Panc1 (cell line): ENCODE results near the gene AEBP2. TPM values are rescaled to one million over a fixed set of nuclear protein-coding genes. Genes with fewer than 3 reads are reported as not detected.
"Not testable (repeated sequence)": the region's sequence is repeated elsewhere in the genome, so short reads cannot be mapped to it uniquely, and the experiment has no call there.

Source experiments
- ATAC-seq: fragments of 200-7000 bp; cut with Tn5 transposase; 2 replicates; pipeline ENCODE4 v1.9.1; 2020; ENCODE audit warnings: mild to moderate bottlenecking, moderate library complexity
- BruUV-seq: library from RNA; stranded (reverse); fragments of 400-500 nt; replicated peaks from 2 replicates; lab custom pipeline; 2021; lab: Mats Ljungman, UMichigan
- CTCF ChIA-PET: fragments of 300-600 bp; sonication (Branson Sonifier 250); formaldehyde crosslinking; loops from one replicate; lab custom pipeline; 2022; ENCODE audit warnings: antibody characterized with exemption; lab: Charles Lee
- POLR2A ChIA-PET: fragments of 300-600 bp; sonication (Branson Sonifier 250); formaldehyde crosslinking; loops from one replicate; lab custom pipeline; 2022; ENCODE audit warnings: antibody characterized with exemption; lab: Charles Lee
- DNase-seq: peaks from one replicate; pipeline ENCODE4 v3.0.0-alpha.2; 2010; ENCODE audit warnings: low read depth, low spot score
- H3K27ac ChIP-seq: 2 replicates; pipeline ENCODE4 v1.5.1; 2011; ENCODE audit warnings: mild to moderate bottlenecking, low read length, inconsistent platforms
- H3K27me3 ChIP-seq: fragments of 200-500 bp; sonication (Bioruptor generic); 2 replicates; pipeline ENCODE4 v1.6.0; 2014; ENCODE audit warnings: low read length, inconsistent platforms; ENCODE audit not compliant: control insufficient read depth, insufficient read depth
- H3K36me3 ChIP-seq: fragments of 200-500 bp; sonication (Bioruptor generic); 2 replicates; pipeline ENCODE4 v1.5.1; 2014; ENCODE audit warnings: inconsistent platforms, mild to moderate bottlenecking, low read length, moderate library complexity; ENCODE audit not compliant: control insufficient read depth, insufficient read depth
- H3K4me1 ChIP-seq: 2 replicates; pipeline ENCODE4 v1.5.1; 2011; ENCODE audit warnings: inconsistent platforms, mild to moderate bottlenecking, low read length, moderate library complexity; ENCODE audit not compliant: control insufficient read depth, insufficient read depth
- H3K4me3 ChIP-seq, 2 experiments: 2 replicates each; pipeline ENCODE4 v1.5.1; 2011 to 2012; ENCODE audit warnings: low read depth in 2 of 2, low read length in 2 of 2, mild to moderate bottlenecking in 2 of 2, inconsistent platforms in 1 of 2, moderate library complexity in 1 of 2
- H3K9me3 ChIP-seq: fragments of 200-500 bp; sonication (Bioruptor generic); 2 replicates; pipeline ENCODE4 v1.5.1; 2014; ENCODE audit warnings: low read depth, mild to moderate bottlenecking, inconsistent platforms, low read length, moderate library complexity; ENCODE audit not compliant: control insufficient read depth, insufficient read depth
- POLR2AphosphoS5 ChIP-seq: IDR thresholded peaks from 2 replicates; pipeline ENCODE4 v1.6.1; 2012; ENCODE audit warnings: mild to moderate bottlenecking, low read depth, low read length, moderate library complexity
- SIN3A ChIP-seq: IDR thresholded peaks from 2 replicates; pipeline ENCODE4 v1.6.1; 2012; ENCODE audit warnings: low read depth, mild to moderate bottlenecking, low read length, moderate library complexity, borderline replicate concordance; ENCODE audit not compliant: insufficient read depth
- TCF7L2 ChIP-seq: IDR thresholded peaks from 2 replicates; pipeline ENCODE4 v1.6.1; 2011; ENCODE audit warnings: mild to moderate bottlenecking, low read depth, low read length, inconsistent platforms
- in situ Hi-C: cut with HindIII; loops from 2 replicates; pipeline ENCODE4 v1.10.0; 2016; ENCODE audit warnings: low sequenced_read_pairs, low pct_unique_long_range_greater_than_20kb
- intact Hi-C: fragments of 100-400 bp; cut with micrococcal nuclease; formaldehyde crosslinking; loops from one replicate; pipeline ENCODE4 v1.10.0; 2022; ENCODE audit not compliant: unreplicated experiment
- total RNA-seq: library from RNA; stranded (reverse); gene quantifications from one replicate; pipeline ENCODE4 v1.2.1, GENCODE V29; 2021; ENCODE audit not compliant: unreplicated experiment
- TF ChIP-seq, protein P1 (sequence below): fragments of 450-650 bp; IDR thresholded peaks from 2 replicates; pipeline ENCODE4 v1.5.1; 2017; ENCODE audit warnings: mild to moderate bottlenecking

AEBP2 gene
- total RNA-seq, 1 experiment from 2014 or later, result 32.4 TPM

DNA sequence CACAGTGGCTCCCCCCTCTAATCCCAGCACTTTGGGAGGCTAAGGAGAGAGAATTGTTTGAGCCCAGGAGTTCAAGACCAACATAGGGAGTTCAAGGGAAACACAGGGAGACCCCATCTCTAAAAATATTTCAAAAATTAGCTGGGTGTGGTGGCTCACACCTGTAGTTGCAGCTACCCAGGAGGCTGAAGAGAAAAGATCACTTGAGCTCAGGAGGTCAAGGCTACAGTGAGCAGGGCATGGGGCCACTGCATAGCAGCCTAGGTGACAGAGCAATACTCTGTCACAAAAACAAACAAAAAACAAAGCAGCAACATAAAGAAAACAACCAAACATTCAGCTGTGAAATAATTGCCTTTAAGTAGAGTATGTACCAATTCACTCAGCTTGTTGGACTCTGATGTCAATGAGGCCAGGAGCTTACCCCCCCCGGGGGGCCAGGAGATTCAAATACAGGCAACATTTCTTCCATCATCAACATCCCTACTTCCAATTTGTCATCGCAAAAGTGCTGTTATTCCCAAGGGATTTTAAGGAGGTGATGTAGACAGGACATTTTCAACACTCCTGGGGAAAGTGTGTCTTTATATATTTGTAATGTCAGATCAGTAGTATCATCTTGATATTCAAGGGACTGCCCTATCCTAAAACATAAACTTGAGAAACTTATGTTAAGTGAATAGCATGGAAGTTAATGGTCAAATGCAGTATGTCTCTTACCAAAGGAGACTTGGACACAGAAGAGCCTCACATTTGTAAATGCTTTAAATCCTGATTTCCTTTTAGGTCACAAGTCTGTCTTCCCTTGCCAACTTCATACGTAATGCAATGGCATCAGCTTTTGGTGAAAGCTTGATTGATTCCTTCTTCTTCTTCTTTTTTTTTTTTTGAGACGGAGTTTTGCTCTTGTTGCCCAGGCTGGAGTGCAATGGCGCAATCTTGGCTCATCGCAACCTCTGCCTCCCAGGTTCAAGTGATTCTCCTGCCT, 40.6 kb upstream of the AEBP2 start:
- no peak for ATAC-seq
- H3K27me3 ChIP-seq, result no peaks in the 10 kb centered on the region
- DNase-seq, result no peak
- no TSS peak for BruUV-seq
- intact Hi-C loops, result no loop called here
- H3K4me1 ChIP-seq, result no peaks in the 10 kb centered on the region
- in situ Hi-C loops, result no loop called here
- no peaks in the 10 kb centered on the region for H3K36me3 ChIP-seq
- H3K4me3 ChIP-seq, result no peak overlapping the region
- no peak overlapping the region for H3K27ac ChIP-seq
- no peaks in the 10 kb centered on the region for H3K9me3 ChIP-seq
- TF ChIP-seq SIN3A, result no peak
- TF ChIP-seq, protein P1, sequence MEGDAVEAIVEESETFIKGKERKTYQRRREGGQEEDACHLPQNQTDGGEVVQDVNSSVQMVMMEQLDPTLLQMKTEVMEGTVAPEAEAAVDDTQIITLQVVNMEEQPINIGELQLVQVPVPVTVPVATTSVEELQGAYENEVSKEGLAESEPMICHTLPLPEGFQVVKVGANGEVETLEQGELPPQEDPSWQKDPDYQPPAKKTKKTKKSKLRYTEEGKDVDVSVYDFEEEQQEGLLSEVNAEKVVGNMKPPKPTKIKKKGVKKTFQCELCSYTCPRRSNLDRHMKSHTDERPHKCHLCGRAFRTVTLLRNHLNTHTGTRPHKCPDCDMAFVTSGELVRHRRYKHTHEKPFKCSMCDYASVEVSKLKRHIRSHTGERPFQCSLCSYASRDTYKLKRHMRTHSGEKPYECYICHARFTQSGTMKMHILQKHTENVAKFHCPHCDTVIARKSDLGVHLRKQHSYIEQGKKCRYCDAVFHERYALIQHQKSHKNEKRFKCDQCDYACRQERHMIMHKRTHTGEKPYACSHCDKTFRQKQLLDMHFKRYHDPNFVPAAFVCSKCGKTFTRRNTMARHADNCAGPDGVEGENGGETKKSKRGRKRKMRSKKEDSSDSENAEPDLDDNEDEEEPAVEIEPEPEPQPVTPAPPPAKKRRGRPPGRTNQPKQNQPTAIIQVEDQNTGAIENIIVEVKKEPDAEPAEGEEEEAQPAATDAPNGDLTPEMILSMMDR, result no peak
- ChIA-PET POLR2A (no interaction called here), CTCF (interaction anchor here (0.6 kb wide), 1 partner anchor 176 kb away, joined by 5 read pairs; no protein-coding TSS in a partner anchor)

DNA sequence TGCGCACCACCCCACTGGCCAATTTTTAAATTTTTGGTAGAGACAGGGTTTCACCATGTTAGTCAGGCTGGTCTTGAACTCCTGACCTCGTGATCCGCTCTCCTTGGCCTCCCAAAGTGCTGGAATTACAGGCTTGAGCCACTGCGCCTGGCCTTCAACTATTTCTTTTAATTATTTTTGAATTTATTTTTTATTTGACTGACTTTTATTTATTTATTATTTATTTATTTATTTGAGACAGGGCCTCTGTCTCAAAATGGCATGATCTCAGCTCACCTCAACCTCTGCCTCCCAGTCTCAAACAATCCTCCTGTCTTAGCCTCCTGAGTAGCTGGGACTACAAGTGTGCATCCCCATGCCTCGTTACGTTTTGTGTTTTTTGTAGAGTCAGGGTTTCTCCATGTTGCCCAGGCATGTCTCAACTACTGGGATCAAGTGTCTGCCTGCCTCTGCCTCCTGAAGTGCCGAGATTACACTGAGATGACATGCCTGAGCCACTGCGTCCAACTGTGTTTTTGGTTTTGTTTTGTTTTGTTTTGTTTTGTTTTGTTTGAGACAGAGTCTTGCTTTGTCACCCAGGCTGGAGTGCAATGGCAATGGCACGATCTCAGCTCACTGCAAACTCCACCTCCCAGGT, 38.5 kb upstream of the AEBP2 start:
- in situ Hi-C loops, H3K36me3 ChIP-seq, DNase-seq, H3K4me1 ChIP-seq, H3K4me3 ChIP-seq, CTCF ChIA-PET, intact Hi-C loops, ATAC-seq, H3K27me3 ChIP-seq, BruUV-seq, H3K27ac ChIP-seq, H3K9me3 ChIP-seq: not testable (repeated sequence)
- POLR2A ChIA-PET, result interaction anchor here (0.7 kb wide), 1 partner anchor 9 kb away, joined by 8 read pairs; no protein-coding TSS in a partner anchor

DNA sequence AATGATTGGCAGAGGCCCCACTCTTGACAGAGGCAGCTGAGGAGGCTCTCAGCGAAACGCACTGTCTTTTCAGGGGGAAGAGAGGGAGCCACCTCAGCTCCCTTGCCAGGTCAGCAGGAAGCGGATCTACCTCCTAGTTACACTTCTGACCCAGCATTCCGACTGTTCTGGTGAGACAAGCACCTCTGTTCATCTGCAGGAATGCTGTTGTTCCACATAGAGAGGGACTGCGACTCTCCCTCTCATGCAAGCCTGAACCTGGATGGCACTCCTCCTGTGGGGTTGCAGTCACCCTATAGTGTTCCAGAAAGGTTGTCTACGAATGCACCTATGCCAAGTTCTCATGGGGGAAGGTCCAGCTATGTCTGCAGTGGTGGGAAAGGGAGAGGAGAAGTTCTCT, 37.1 kb upstream of the AEBP2 start:
- H3K27ac ChIP-seq, result no peak overlapping the region
- TF ChIP-seq SIN3A, result no peak
- TF ChIP-seq TCF7L2, result no peak
- TF ChIP-seq POLR2AphosphoS5, result no peak
- no peaks in the 10 kb centered on the region for H3K27me3 ChIP-seq
- no peaks in the 10 kb centered on the region for H3K4me1 ChIP-seq
- no peaks in the 10 kb centered on the region for H3K9me3 ChIP-seq
- ATAC-seq, result no peak
- no peaks in the 10 kb centered on the region for H3K36me3 ChIP-seq
- ChIA-PET POLR2A (no interaction called here), CTCF (no interaction called here)
- H3K4me3 ChIP-seq, result no peak overlapping the region
- in situ Hi-C loops (no loop called here), intact Hi-C loops (no loop called here)
- no TSS peak for BruUV-seq
- DNase-seq, result no peak
